GM10847 (cell line): Measurements from ENCODE around the gene ACMSD.

Experiments used
- POLR2A ChIP-seq: IDR thresholded peaks from 2 replicates; pipeline ENCODE4 v1.6.1; 2011; ENCODE audit not compliant: insufficient read length; ENCODE audit errors: extremely low read depth

ACMSD gene

DNA sequence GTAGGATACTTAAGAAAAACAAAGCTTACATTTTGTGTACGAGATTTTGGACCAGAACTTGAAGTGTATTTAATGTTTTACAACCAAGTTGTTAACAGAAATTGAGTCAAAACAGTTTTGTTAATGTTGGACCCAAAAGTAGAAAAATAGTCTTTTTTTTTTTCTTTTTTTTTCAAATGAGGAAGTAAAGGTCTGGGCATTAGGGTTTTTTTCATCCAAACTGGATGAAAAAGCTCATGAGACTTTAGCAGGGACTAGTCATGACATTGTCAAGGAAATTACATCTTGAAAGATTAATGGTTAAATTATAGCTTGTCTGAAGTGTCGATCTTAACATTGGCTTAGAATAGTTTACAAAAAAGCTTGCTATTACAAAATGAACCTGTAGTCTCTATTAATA is 112.5 kb downstream of the ACMSD start:
- TF ChIP-seq POLR2A = no peak
